Osteocyte (in vitro differentiated cells): ENCODE data around the gene FAM98C. TPM values are rescaled to one million over a fixed set of nuclear protein-coding genes. Genes with fewer than 3 reads are reported as not detected.

Source experiments
- DNase-seq: peaks from one replicate; pipeline ENCODE4 v3.0.0; 2021; ENCODE audit warnings: mixed read lengths; ENCODE audit not compliant: unreplicated experiment; ENCODE audit errors: extremely low spot score
- H3K27ac Mint-ChIP-seq: one replicate; pipeline ENCODE4 v1.8.0; 2021; ENCODE audit warnings: mild to moderate bottlenecking, mixed read lengths; ENCODE audit not compliant: unreplicated experiment
- H3K27me3 Mint-ChIP-seq: one replicate; pipeline ENCODE4 v1.8.0; 2021; ENCODE audit warnings: mixed read lengths; ENCODE audit not compliant: unreplicated experiment
- H3K36me3 Mint-ChIP-seq: one replicate; pipeline ENCODE4 v1.8.0; 2021; ENCODE audit warnings: mixed read lengths; ENCODE audit not compliant: unreplicated experiment
- H3K4me1 Mint-ChIP-seq: one replicate; pipeline ENCODE4 v1.8.0; 2021; ENCODE audit warnings: mixed read lengths; ENCODE audit not compliant: unreplicated experiment
- H3K4me3 Mint-ChIP-seq: one replicate; pipeline ENCODE4 v1.8.0; 2021; ENCODE audit warnings: mild to moderate bottlenecking, moderate library complexity, mixed read lengths; ENCODE audit not compliant: unreplicated experiment
- H3K9me3 Mint-ChIP-seq: one replicate; pipeline ENCODE4 v1.8.0; 2021; ENCODE audit warnings: mixed read lengths; ENCODE audit not compliant: unreplicated experiment
- total RNA-seq: library from RNA; stranded (reverse); gene quantifications from 2 replicates; pipeline ENCODE4 v1.2.1, GENCODE V29; 2021
- TF ChIP-seq, protein P1 (sequence below): fragments of 200-600 bp; sonication (generic); IDR thresholded peaks from 2 replicates; pipeline ENCODE4 v1.5.0; 2021; ENCODE audit warnings: antibody characterized with exemption, mild to moderate bottlenecking, moderate library complexity

The FAM98C gene
- total RNA-seq, 1 donor from 2014 or later: 19.4 TPM

DNA sequence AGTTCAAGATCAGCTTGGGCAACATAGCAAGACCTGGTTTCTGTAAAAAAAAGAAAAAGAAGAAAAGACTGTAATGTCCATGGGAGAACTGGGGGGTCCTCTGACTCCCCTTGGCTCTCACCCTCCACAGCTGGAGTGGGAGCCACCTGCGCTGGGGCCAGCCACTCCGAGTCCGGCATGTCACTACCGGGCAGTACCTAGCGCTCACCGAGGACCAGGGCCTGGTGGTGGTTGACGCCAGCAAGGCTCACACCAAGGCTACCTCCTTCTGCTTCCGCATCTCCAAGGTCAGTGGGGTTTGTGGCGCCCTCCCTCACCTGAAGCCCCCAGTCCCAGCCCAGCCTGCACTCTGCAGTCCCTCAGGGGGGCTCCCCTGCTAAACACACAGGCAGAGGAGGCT lies 45.3 kb downstream of the FAM98C start:
- H3K9me3 Mint-ChIP-seq: no peaks in the 10 kb centered on the region
- DNase-seq: no peak
- H3K36me3 Mint-ChIP-seq: no peaks in the 10 kb centered on the region
- no peak overlapping the region for H3K27ac Mint-ChIP-seq
- no peaks in the 10 kb centered on the region for H3K4me1 Mint-ChIP-seq
- H3K27me3 Mint-ChIP-seq: peaks cover 22% of the 10 kb centered on the region
- TF ChIP-seq, protein P1, sequence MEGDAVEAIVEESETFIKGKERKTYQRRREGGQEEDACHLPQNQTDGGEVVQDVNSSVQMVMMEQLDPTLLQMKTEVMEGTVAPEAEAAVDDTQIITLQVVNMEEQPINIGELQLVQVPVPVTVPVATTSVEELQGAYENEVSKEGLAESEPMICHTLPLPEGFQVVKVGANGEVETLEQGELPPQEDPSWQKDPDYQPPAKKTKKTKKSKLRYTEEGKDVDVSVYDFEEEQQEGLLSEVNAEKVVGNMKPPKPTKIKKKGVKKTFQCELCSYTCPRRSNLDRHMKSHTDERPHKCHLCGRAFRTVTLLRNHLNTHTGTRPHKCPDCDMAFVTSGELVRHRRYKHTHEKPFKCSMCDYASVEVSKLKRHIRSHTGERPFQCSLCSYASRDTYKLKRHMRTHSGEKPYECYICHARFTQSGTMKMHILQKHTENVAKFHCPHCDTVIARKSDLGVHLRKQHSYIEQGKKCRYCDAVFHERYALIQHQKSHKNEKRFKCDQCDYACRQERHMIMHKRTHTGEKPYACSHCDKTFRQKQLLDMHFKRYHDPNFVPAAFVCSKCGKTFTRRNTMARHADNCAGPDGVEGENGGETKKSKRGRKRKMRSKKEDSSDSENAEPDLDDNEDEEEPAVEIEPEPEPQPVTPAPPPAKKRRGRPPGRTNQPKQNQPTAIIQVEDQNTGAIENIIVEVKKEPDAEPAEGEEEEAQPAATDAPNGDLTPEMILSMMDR: no peak
- no peak overlapping the region for H3K4me3 Mint-ChIP-seq

DNA sequence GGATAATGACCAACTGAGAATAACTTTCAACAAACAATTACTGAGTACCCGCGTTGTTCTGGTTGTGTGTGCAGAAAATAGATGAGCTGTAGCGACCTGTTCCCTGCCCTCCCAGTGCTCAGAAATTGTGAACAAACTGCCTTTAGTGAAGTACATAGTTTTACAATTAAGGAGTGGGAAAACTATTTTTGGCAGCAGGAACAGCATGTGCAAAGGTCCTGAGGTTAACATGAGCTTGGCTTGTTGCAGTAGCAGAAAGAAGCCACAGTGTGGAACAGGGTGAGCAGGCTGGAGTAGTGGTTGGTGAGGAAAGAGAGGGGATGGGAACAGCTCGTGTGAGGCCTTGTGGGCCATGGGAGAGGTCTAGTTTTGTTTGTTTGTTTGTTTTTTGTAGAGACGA lies 46.6 kb downstream of the FAM98C start:
- no peaks in the 10 kb centered on the region for H3K36me3 Mint-ChIP-seq
- no peaks in the 10 kb centered on the region for H3K4me1 Mint-ChIP-seq
- no peak overlapping the region for H3K4me3 Mint-ChIP-seq
- no peak for DNase-seq
- TF ChIP-seq, protein P1: no peak
- no peaks in the 10 kb centered on the region for H3K9me3 Mint-ChIP-seq
- peaks cover 19% of the 10 kb centered on the region for H3K27me3 Mint-ChIP-seq
- H3K27ac Mint-ChIP-seq: no peak overlapping the region

DNA sequence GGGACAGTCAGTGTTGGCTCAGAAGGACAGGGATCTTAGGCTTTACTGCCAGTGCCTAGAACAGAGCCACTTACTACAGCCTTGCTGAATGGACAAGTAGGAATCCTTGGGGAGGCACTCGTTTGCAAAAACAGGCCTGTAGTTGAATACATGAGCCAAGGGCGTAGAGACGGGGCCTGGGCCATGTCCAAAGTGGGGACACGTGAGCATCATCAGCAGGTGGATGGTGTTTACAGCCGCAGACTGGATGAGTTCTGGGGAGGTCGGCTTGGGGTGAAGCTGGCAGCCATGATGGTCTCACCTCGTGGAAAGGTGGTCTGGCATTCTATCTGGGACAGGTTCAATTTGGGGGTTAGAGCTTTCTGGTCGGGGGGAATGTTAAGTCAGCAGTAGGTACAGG lies 48.1 kb downstream of the FAM98C start:
- Mint-ChIP-seq H3K36me3 (no peaks in the 10 kb centered on the region), H3K4me3 (no peak overlapping the region), H3K27ac (no peak overlapping the region), H3K27me3 (peaks cover 14% of the 10 kb centered on the region), H3K9me3 (no peaks in the 10 kb centered on the region), H3K4me1 (no peaks in the 10 kb centered on the region)
- TF ChIP-seq, protein P1: no peak
- no peak for DNase-seq

DNA sequence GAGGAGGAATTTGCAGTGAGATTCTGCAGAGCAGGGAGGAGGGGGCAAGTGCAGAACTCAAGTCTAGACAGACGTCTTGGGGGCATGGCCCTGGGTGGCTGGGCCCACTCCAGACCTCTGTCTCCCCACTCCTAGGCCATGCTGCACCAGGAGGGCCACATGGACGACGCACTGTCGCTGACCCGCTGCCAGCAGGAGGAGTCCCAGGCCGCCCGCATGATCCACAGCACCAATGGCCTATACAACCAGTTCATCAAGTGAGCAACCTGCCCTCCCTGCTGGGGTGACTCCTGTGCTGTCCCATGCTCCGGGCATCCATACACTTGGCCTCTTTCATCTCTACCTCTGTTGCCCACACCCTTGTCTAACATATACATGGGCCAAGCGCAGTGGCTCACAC lies 48.7 kb downstream of the FAM98C start:
- H3K36me3 Mint-ChIP-seq: no peaks in the 10 kb centered on the region
- H3K4me3 Mint-ChIP-seq: no peak overlapping the region
- H3K27ac Mint-ChIP-seq: no peak overlapping the region
- H3K4me1 Mint-ChIP-seq: no peaks in the 10 kb centered on the region
- peaks cover 14% of the 10 kb centered on the region for H3K27me3 Mint-ChIP-seq
- TF ChIP-seq, protein P1: no peak
- no peak for DNase-seq
- no peaks in the 10 kb centered on the region for H3K9me3 Mint-ChIP-seq

DNA sequence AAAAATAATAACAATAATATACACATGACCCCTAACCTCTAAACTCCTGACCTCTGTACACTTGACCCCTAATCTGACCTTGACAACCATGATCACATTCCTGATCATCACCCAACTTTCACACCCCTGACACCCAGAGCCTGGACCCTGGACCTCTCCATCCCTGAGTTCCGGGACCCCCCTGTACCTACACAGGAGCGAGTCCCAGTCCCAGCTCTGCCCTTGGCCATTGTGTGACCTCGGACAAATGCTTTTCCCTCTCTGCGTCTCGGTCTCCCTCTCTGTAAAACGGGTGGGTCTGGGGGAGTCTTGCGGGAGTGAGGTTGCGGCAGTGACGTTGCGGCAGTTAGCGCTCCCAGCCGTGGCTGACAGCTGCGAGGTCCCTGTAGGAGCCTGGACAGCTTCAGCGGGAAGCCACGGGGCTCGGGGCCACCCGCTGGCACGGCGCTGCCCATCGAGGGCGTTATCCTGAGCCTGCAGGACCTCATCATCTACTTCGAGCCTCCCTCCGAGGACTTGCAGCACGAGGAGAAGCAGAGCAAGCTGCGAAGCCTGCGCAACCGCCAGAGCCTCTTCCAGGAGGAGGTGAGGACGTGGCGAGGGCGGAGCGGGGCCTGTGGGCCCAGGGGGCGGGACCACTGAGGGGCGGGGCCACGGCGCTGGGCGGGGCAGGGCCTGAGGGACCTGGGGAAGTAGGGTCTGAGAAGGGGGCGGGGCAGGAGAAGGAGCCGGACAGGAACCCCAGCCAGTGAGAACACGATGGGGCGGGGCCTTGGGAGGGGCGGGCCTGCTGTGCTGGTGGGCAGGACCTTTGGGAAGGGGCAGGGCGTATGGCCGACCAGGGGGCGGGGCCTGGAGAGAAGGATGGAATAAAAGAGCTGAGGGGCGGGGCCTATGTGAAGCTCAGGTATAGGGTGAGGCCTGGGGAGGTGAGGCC lies 49.8 kb downstream of the FAM98C start:
- Mint-ChIP-seq H3K27me3 (peaks cover 14% of the 10 kb centered on the region), H3K27ac (no peak overlapping the region), H3K4me3 (no peak overlapping the region), H3K9me3 (no peaks in the 10 kb centered on the region), H3K4me1 (no peaks in the 10 kb centered on the region), H3K36me3 (no peaks in the 10 kb centered on the region)
- TF ChIP-seq, protein P1: no peak
- DNase-seq: no peak
